Measurements from ENCODE around the gene TRAF6.

GRCh38 chr11:36463781-36464180 is 46.3 kb downstream of the TRAF6 start:
- TF ChIP-seq CTCF (IDR thresholded peaks at IDR 0.05 in 2 of 3, conservative IDR thresholded peaks at IDR 0.05 in 1 of 3; ENCODE audit: control insufficient read depth in 2 of 3, extremely low read depth in 1 of 3, insufficient read depth in 1 of 3, low read depth in 3 of 3, low read length in 3 of 3) (no peak), EZH2 (IDR thresholded peaks at IDR 0.05; ENCODE audit: borderline replicate concordance, control insufficient read depth, low read depth, low read length) (no peak), SMAD1 (IDR thresholded peaks at IDR 0.05; ENCODE audit: low read depth, partially characterized antibody) (no peak), RCOR1 (conservative IDR thresholded peaks at IDR 0.05; ENCODE audit: low read depth, low read length) (no peak)
